ENCODE measurements around the gene ZBTB39.
"Not testable (repeated sequence)": the region's sequence is repeated elsewhere in the genome, so short reads cannot be mapped to it uniquely, and the experiment has no call there.

The ZBTB39 gene

DNA sequence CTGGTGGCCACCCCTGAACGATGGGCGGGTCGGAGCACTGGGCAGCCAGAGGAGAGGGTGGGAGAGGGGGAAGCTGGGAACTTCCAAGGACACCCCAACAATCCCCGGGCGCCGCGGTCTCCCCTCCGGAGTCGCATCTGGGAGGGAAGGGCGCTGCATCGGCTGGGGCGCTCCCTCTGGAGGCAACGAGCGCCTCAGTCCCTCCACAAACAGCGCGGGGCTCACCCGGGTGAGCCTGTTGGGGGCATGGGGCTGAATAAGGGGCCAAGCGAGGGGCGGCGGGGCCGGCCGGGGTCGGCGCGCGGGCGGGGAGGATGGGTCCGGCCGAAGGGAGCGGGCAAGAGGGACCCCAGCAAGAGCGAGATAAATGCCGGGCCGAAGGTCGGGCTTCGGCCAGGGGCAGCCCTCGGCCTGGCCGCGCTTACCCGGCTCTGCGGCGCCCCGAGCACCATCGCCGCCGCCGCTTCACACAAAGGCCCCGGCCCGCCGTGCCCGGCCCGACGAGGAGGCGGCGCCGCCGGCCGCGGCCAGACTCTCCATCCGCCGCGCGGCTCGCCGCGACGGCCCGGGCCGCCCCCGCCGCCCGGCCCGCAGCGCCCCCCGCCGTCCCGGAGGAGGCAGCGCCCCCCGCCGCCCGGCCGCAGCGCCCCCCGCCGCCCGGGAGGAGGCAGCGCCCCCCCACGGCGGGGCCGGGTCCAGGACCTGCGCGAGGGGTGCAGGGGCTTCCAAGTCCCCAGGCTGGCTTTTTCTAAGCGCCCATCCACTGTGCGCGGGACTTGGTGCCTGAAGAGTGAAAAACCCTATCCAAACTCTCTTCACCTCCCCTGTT lies at the start of gene ZBTB39:
TSS of gene ZBTB39 (minus strand) at position 567 of the 829 bp plus-strand sequence. CDS start 1,629 bp downstream, outside the sequence.
- Histone ChIP-seq H3K9ac (ENCODE audit: low read depth in 1 of 2, low read length in 2 of 2) (peak within 1 kb of the TSS; percentile 65 to 70), H3K36me3 (ENCODE audit: control insufficient read depth in 2 of 2, insufficient read depth in 2 of 2, low read length in 2 of 2) (peaks cover 21 to 27% of the 10 kb centered on the region in 2 donors), H3K27ac (ENCODE audit: low read depth in 2 of 2, low read length in 2 of 2) (peak within 1 kb of the TSS; percentile 17 to 52), H3K27me3 (ENCODE audit: control insufficient read depth in 2 of 2, insufficient read depth in 2 of 2, low read length in 2 of 2) (no peaks in the 10 kb centered on the region), H3K4me3 (ENCODE audit: low read length in 2 of 2) (peak within 1 kb of the TSS; percentile 77 to 78), H3K4me1 (ENCODE audit: control insufficient read depth in 2 of 2, insufficient read depth in 2 of 2, low read length in 2 of 2) (peaks cover 10 to 11% of the 10 kb centered on the region in 2 donors), H3K9me3 (ENCODE audit: control insufficient read depth in 2 of 2, low read length in 2 of 2) (no peaks in the 10 kb centered on the region)

DNA sequence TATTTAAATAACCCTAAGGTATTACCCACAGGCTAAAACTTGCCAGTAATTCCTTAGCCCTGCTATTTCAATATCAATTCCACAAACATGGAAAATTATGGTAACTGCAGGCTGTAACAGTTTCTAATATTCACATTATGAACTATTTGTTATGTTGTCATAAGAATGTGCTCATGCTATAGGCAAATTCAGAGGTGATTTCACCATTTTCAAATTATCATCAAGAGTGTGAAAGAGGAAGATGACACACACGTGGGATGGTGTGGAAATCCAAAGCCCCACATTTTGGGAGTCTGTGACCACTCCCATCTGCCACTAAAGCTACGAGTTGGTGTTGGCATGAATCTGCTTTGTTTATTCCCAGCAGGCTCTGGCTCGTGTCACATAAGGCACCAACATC lies 49.5 kb upstream of the ZBTB39 start:
- Histone ChIP-seq H3K27ac (ENCODE audit: low read depth in 2 of 2, low read length in 2 of 2) (no peak overlapping the region), H3K4me3 (ENCODE audit: low read length in 2 of 2) (no peak overlapping the region), H3K36me3 (ENCODE audit: control insufficient read depth in 2 of 2, insufficient read depth in 2 of 2, low read length in 2 of 2) (peaks cover 10 to 29% of the 10 kb centered on the region in 2 donors), H3K9ac (ENCODE audit: low read depth in 1 of 2, low read length in 2 of 2) (no peak overlapping the region), H3K27me3 (ENCODE audit: control insufficient read depth in 2 of 2, insufficient read depth in 2 of 2, low read length in 2 of 2) (no peaks in the 10 kb centered on the region), H3K9me3 (ENCODE audit: control insufficient read depth in 2 of 2, low read length in 2 of 2) (no peaks in the 10 kb centered on the region), H3K4me1 (ENCODE audit: control insufficient read depth in 2 of 2, insufficient read depth in 2 of 2, low read length in 2 of 2) (peaks cover 4% of the 10 kb centered on the region in 2 donors)

DNA sequence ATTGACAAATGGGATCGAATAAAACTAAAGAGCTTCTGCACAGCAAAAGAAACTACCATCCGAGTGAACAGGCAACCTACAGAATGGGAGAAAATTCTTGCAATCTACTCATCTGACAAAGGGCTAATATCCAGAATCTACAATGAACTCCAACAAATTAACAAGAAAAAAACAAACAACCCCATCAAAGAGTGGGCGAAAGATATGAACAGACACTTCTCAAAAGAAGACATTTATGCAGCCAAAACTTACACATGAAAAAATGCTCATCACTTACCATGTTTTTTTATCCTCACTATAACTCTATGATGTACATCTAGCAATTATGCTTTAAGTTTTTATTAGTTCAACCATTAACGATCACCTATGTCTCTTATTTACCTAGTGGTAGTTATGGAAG lies 47.6 kb upstream of the ZBTB39 start:
- H3K27me3 ChIP-seq (ENCODE audit: control insufficient read depth in 2 of 2, insufficient read depth in 2 of 2, low read length in 2 of 2); H3K27ac ChIP-seq (ENCODE audit: low read depth in 2 of 2, low read length in 2 of 2); H3K9ac ChIP-seq (ENCODE audit: low read depth in 1 of 2, low read length in 2 of 2); H3K4me3 ChIP-seq (ENCODE audit: low read length in 2 of 2); H3K9me3 ChIP-seq (ENCODE audit: control insufficient read depth in 2 of 2, low read length in 2 of 2): not testable (repeated sequence)
- peaks cover 11 to 12% of the 10 kb centered on the region in 2 donors for H3K4me1 ChIP-seq (ENCODE audit: control insufficient read depth in 2 of 2, insufficient read depth in 2 of 2, low read length in 2 of 2)
- peaks cover 3 to 14% of the 10 kb centered on the region in 2 donors for H3K36me3 ChIP-seq (ENCODE audit: control insufficient read depth in 2 of 2, insufficient read depth in 2 of 2, low read length in 2 of 2)

- peaks cover 12 to 20% of the 10 kb centered on the region in 2 donors for H3K4me1 ChIP-seq (ENCODE audit: control insufficient read depth in 2 of 2, insufficient read depth in 2 of 2, low read length in 2 of 2)
- not testable (repeated sequence) for H3K9ac ChIP-seq (ENCODE audit: low read depth in 1 of 2, low read length in 2 of 2); H3K27me3 ChIP-seq (ENCODE audit: control insufficient read depth in 2 of 2, insufficient read depth in 2 of 2, low read length in 2 of 2); H3K4me3 ChIP-seq (ENCODE audit: low read length in 2 of 2); H3K36me3 ChIP-seq (ENCODE audit: control insufficient read depth in 2 of 2, insufficient read depth in 2 of 2, low read length in 2 of 2); H3K9me3 ChIP-seq (ENCODE audit: control insufficient read depth in 2 of 2, low read length in 2 of 2); H3K27ac ChIP-seq (ENCODE audit: low read depth in 2 of 2, low read length in 2 of 2)
These were observed 46.8 kb upstream of the ZBTB39 start for GRCh38 chr12:57053146-57053545.

DNA sequence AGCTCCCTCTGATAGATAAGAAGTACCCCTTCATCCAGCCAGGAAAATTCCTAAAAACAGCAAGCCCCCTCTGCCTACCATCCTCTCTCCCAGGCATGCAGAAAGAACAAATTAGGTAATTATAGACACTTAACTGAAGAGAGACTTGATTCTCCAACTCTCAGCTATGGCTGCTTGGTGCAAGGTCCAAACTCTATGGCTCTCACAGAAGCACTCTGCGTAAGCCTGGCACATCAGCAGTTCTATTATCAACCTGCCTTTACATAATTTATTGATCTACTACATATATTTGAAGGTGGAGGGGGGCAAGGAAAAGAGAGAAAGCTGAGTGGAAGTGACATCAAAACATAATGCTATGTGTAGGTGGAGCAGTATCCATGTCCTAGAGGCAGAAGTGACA lies 44.7 kb upstream of the ZBTB39 start:
- no peak overlapping the region for H3K4me3 ChIP-seq (ENCODE audit: low read length in 2 of 2)
- peak overlapping the region in 1 of 2 donors; percentile 5 for H3K27ac ChIP-seq (ENCODE audit: low read depth in 2 of 2, low read length in 2 of 2)
- H3K9me3 ChIP-seq (ENCODE audit: control insufficient read depth in 2 of 2, low read length in 2 of 2) = no peaks in the 10 kb centered on the region
- no peak overlapping the region for H3K9ac ChIP-seq (ENCODE audit: low read depth in 1 of 2, low read length in 2 of 2)
- H3K4me1 ChIP-seq (ENCODE audit: control insufficient read depth in 2 of 2, insufficient read depth in 2 of 2, low read length in 2 of 2) = peaks cover 29 to 39% of the 10 kb centered on the region in 2 donors
- H3K36me3 ChIP-seq (ENCODE audit: control insufficient read depth in 2 of 2, insufficient read depth in 2 of 2, low read length in 2 of 2) = peaks cover 2 to 5% of the 10 kb centered on the region in 2 donors
- no peaks in the 10 kb centered on the region for H3K27me3 ChIP-seq (ENCODE audit: control insufficient read depth in 2 of 2, insufficient read depth in 2 of 2, low read length in 2 of 2)

- H3K9me3 ChIP-seq (ENCODE audit: control insufficient read depth in 2 of 2, low read length in 2 of 2) = no peaks in the 10 kb centered on the region
- H3K4me1 ChIP-seq (ENCODE audit: control insufficient read depth in 2 of 2, insufficient read depth in 2 of 2, low read length in 2 of 2) = peaks cover 29 to 40% of the 10 kb centered on the region in 2 donors
- peaks cover 8 to 10% of the 10 kb centered on the region in 2 donors for H3K36me3 ChIP-seq (ENCODE audit: control insufficient read depth in 2 of 2, insufficient read depth in 2 of 2, low read length in 2 of 2)
- H3K27ac ChIP-seq (ENCODE audit: low read depth in 2 of 2, low read length in 2 of 2) = peak within 1 kb of the TSS; percentile 78 to 86
- H3K9ac ChIP-seq (ENCODE audit: low read depth in 1 of 2, low read length in 2 of 2) = peak within 1 kb of the TSS; percentile 74 to 77
- H3K4me3 ChIP-seq (ENCODE audit: low read length in 2 of 2) = peak within 1 kb of the TSS; percentile 83 to 84
- H3K27me3 ChIP-seq (ENCODE audit: control insufficient read depth in 2 of 2, insufficient read depth in 2 of 2, low read length in 2 of 2) = no peaks in the 10 kb centered on the region
These were observed 43.5 kb upstream of the ZBTB39 start, which contains the start of gene MYO1A for GRCh38 chr12:57049890-57050289. Gene MYO1A (minus strand): TSS chr12:57050129. CDS start chr12:57048323, 1,806 bp downstream.

GRCh38 chr12:57049119-57049446 lies 42.7 kb upstream of the ZBTB39 start:
- Histone ChIP-seq H3K4me1 (ENCODE audit: control insufficient read depth in 2 of 2, insufficient read depth in 2 of 2, low read length in 2 of 2) (peaks cover 29 to 40% of the 10 kb centered on the region in 2 donors), H3K9me3 (ENCODE audit: control insufficient read depth in 2 of 2, low read length in 2 of 2) (no peaks in the 10 kb centered on the region), H3K36me3 (ENCODE audit: control insufficient read depth in 2 of 2, insufficient read depth in 2 of 2, low read length in 2 of 2) (peaks cover 8 to 12% of the 10 kb centered on the region in 2 donors), H3K27me3 (ENCODE audit: control insufficient read depth in 2 of 2, insufficient read depth in 2 of 2, low read length in 2 of 2) (no peaks in the 10 kb centered on the region), H3K27ac (ENCODE audit: low read depth in 2 of 2, low read length in 2 of 2) (peak overlapping the region; percentile 78 to 86), H3K9ac (ENCODE audit: low read depth in 1 of 2, low read length in 2 of 2) (peak overlapping the region; percentile 74 to 77), H3K4me3 (ENCODE audit: low read length in 2 of 2) (peak overlapping the region; percentile 83 to 84)

DNA sequence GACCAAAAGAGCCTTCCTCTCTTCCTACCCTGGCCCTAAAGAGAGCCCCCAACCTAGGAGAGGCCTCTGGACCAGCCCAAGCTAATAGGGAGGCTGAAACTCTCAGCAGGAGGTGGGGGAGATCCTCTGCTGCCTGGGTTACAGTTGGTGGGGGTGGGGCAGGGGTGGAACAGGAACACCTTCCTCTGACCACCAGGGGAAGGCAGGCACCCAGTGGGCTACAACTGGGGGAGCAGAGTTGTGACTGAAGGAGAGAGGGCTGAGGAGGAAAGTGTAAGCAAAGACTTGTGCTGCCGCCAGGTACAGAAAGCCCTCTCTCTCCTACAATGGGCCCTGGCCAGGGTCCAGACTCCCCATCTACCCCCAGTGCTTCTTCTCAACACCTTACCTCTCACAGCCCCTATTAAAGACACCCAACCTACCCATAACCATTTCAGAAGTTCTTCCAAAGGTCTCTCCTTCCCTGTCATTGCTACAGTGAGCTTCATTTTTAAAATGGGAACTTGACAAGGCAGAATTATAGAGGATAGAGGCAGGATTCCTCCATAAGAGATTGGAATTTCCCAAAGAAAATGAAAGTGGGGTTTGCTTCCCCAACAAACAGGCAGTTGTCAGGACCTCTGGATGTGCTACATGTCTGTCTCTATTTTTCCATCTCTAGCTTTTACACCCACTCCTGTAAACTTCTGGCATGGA lies 42.2 kb upstream of the ZBTB39 start:
- Histone ChIP-seq H3K9ac (ENCODE audit: low read depth in 1 of 2, low read length in 2 of 2) (peak overlapping the region; percentile 34 to 77), H3K9me3 (ENCODE audit: control insufficient read depth in 2 of 2, low read length in 2 of 2) (no peaks in the 10 kb centered on the region), H3K27me3 (ENCODE audit: control insufficient read depth in 2 of 2, insufficient read depth in 2 of 2, low read length in 2 of 2) (no peaks in the 10 kb centered on the region), H3K36me3 (ENCODE audit: control insufficient read depth in 2 of 2, insufficient read depth in 2 of 2, low read length in 2 of 2) (peaks cover 12 to 17% of the 10 kb centered on the region in 2 donors), H3K27ac (ENCODE audit: low read depth in 2 of 2, low read length in 2 of 2) (peak overlapping the region; percentile 78 to 86), H3K4me1 (ENCODE audit: control insufficient read depth in 2 of 2, insufficient read depth in 2 of 2, low read length in 2 of 2) (peaks cover 29 to 40% of the 10 kb centered on the region in 2 donors), H3K4me3 (ENCODE audit: low read length in 2 of 2) (peak overlapping the region; percentile 83 to 84)

DNA sequence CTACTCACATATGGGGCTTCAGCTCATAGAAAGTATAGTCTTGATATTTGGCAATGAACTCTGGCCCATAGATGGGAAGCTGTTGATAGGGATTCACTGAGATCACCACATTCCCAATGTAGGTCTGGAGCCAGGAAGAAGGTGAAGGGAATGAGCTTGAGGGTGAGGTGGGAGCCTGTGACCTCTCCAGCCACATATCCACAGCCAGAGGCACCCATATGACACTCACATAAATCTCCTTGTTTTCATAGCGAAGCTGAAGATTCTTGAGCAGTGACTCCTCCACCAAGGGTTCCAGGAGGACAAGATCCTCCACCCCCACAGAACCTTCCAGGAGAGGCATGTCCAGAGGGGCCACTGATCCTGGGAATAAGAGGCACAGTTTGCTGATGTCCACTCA lies 41.6 kb upstream of the ZBTB39 start:
- Histone ChIP-seq H3K27me3 (ENCODE audit: control insufficient read depth in 2 of 2, insufficient read depth in 2 of 2, low read length in 2 of 2) (no peaks in the 10 kb centered on the region), H3K4me1 (ENCODE audit: control insufficient read depth in 2 of 2, insufficient read depth in 2 of 2, low read length in 2 of 2) (peaks cover 29 to 40% of the 10 kb centered on the region in 2 donors), H3K36me3 (ENCODE audit: control insufficient read depth in 2 of 2, insufficient read depth in 2 of 2, low read length in 2 of 2) (peaks cover 18 to 23% of the 10 kb centered on the region in 2 donors), H3K9me3 (ENCODE audit: control insufficient read depth in 2 of 2, low read length in 2 of 2) (no peaks in the 10 kb centered on the region), H3K4me3 (ENCODE audit: low read length in 2 of 2) (peak overlapping the region; percentile 83 to 84), H3K27ac (ENCODE audit: low read depth in 2 of 2, low read length in 2 of 2) (peak overlapping the region; percentile 78 to 86), H3K9ac (ENCODE audit: low read depth in 1 of 2, low read length in 2 of 2) (peak overlapping the region; percentile 34 to 77)
